HepG2 (cell line): ENCODE data around the gene FAM110A. TPM values are rescaled to one million over a fixed set of nuclear protein-coding genes. Genes with fewer than 3 reads are reported as not detected.

Experiments
- NCOA5 ChIP-seq: sonication (generic); formaldehyde crosslinking; IDR thresholded peaks from 2 replicates; pipeline ENCODE4 v1.4.0; 2020; ENCODE audit warnings: missing genetic modification reagents
- RARA ChIP-seq: IDR thresholded peaks from 2 replicates; pipeline ENCODE4 v1.6.1; 2016; ENCODE audit warnings: missing genetic modification reagents, missing compliant biosample characterization
- SKIL ChIP-seq: sonication (generic); formaldehyde crosslinking; IDR thresholded peaks from 2 replicates; pipeline ENCODE4 v1.8.0; 2022; ENCODE audit warnings: missing genetic modification reagents, mild to moderate bottlenecking, moderate library complexity, borderline replicate concordance
- SP4 ChIP-seq: sonication (generic); formaldehyde crosslinking; IDR thresholded peaks from 2 replicates; pipeline ENCODE4 v1.8.1; 2023; ENCODE audit warnings: mild to moderate bottlenecking, missing genetic modification reagents
- TCF12 ChIP-seq, 2 experiments: fragments of 450-650 bp in 1 of 2; sonication (generic) in 1 of 2; formaldehyde crosslinking in 1 of 2; IDR thresholded peaks; 2 replicates each; pipeline versions ENCODE4 v1.6.1 to v1.8.0; 2017 to 2022; ENCODE audit warnings: antibody characterized with exemption in 1 of 2, mild to moderate bottlenecking in 1 of 2, missing genetic modification reagents in 1 of 2, moderate library complexity in 1 of 2
- USF2 ChIP-seq, 2 experiments: sonication (generic) in 1 of 2; formaldehyde crosslinking in 1 of 2; IDR thresholded peaks; 2 replicates each; pipeline versions ENCODE4 v1.5.1 to v1.6.1; 2011 to 2020; ENCODE audit warnings: borderline replicate concordance in 1 of 2, low read depth in 1 of 2, low read length in 1 of 2, mild to moderate bottlenecking in 1 of 2, missing genetic modification reagents in 1 of 2, moderate library complexity in 1 of 2
- ZNF615 ChIP-seq: sonication (generic); formaldehyde crosslinking; IDR thresholded peaks from 2 replicates; pipeline ENCODE4 v1.5.0; 2020; ENCODE audit warnings: mild to moderate bottlenecking, missing genetic modification reagents, borderline replicate concordance
- polyA plus RNA-seq, 8 experiments: library from polyadenylated mRNA; depleted of rRNA in 3 of 8; stranded (reverse) in 7 of 8; unstranded in 1 of 8; fragments of >200 nt; fragmentation: Illumina TruSeq in 4 of 8; extraction: Trizol in 4 of 8; gene quantifications; 2 replicates each; pipeline versions ENCODE4 v1.2.1 to v1.2.3, GENCODE V29; 2011 to 2016; ENCODE audit warnings: low read depth in 4 of 8, missing spikeins in 1 of 8, mixed read lengths in 1 of 8; ENCODE audit not compliant: insufficient read depth in 1 of 8
- total RNA-seq, 5 experiments: library from RNA; depleted of rRNA; stranded (reverse); fragments of >200 nt; fragmentation: Illumina TruSeq; extraction: Trizol; gene quantifications; 2 replicates each; pipeline ENCODE4 v1.2.3, GENCODE V29; 2016; ENCODE audit warnings: low read depth in 1 of 5
- TF ChIP-seq, protein P1 (sequence below): sonication (generic); formaldehyde crosslinking; IDR thresholded peaks from 2 replicates; pipeline ENCODE4 v1.4.0; 2020; ENCODE audit warnings: missing genetic modification reagents, borderline replicate concordance

FAM110A gene
- total and polyA plus RNA-seq, 2 of the 13 experiments (the other 11 are each of a cell fraction or from before 2014, with no cell fraction given): 1.9 TPM

DNA sequence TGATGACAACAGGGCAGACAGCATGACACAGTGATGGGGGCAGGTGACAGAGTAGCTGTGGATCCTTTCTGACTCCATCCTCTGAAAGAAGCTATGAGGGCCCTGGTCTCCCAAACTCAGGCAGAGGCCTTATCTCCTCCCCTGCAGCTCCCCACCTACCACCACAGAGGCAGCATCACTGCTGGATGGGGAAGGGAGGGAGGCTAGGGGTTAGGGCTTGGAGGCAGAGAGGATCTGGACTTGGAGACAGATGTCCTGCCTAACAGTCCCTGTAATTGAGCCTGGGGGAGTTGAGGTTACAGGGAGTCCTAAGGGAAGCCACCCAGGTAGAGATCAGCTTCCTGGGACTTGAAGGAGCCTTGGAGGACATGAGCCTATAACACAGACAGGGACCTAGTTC is 37.9 kb downstream of the FAM110A start (continued):
- TF ChIP-seq, protein P1, sequence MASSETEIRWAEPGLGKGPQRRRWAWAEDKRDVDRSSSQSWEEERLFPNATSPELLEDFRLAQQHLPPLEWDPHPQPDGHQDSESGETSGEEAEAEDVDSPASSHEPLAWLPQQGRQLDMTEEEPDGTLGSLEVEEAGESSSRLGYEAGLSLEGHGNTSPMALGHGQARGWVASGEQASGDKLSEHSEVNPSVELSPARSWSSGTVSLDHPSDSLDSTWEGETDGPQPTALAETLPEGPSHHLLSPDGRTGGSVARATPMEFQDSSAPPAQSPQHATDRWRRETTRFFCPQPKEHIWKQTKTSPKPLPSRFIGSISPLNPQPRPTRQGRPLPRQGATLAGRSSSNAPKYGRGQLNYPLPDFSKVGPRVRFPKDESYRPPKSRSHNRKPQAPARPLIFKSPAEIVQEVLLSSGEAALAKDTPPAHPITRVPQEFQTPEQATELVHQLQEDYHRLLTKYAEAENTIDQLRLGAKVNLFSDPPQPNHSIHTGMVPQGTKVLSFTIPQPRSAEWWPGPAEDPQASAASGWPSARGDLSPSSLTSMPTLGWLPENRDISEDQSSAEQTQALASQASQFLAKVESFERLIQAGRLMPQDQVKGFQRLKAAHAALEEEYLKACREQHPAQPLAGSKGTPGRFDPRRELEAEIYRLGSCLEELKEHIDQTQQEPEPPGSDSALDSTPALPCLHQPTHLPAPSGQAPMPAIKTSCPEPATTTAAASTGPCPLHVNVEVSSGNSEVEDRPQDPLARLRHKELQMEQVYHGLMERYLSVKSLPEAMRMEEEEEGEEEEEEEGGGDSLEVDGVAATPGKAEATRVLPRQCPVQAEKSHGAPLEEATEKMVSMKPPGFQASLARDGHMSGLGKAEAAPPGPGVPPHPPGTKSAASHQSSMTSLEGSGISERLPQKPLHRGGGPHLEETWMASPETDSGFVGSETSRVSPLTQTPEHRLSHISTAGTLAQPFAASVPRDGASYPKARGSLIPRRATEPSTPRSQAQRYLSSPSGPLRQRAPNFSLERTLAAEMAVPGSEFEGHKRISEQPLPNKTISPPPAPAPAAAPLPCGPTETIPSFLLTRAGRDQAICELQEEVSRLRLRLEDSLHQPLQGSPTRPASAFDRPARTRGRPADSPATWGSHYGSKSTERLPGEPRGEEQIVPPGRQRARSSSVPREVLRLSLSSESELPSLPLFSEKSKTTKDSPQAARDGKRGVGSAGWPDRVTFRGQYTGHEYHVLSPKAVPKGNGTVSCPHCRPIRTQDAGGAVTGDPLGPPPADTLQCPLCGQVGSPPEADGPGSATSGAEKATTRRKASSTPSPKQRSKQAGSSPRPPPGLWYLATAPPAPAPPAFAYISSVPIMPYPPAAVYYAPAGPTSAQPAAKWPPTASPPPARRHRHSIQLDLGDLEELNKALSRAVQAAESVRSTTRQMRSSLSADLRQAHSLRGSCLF: no peak
- TF ChIP-seq USF2 (IDR thresholded peaks at IDR 0.05; ENCODE audit: low read depth, low read length): no peak
- no peak for TF ChIP-seq USF2 (CRISPR knock-in tag; IDR thresholded peaks at IDR 0.05; ENCODE audit: borderline replicate concordance)
- no peak for TF ChIP-seq NCOA5
- no peak for TF ChIP-seq RARA (CRISPR knock-in tag)
- TF ChIP-seq SP4 (CRISPR knock-in tag): no peak
- TF ChIP-seq ZNF615 (CRISPR knock-in tag): no peak
- TF ChIP-seq SKIL: no peak
- TF ChIP-seq TCF12 (IDR thresholded peaks at IDR 0.05): no peak
- no peak for TF ChIP-seq TCF12 (CRISPR knock-in tag; IDR thresholded peaks at IDR 0.05)
